Activated CD4-positive, alpha-beta T cell treated with anti-CD3 and anti-CD28 coated beads for 1 hour (primary cell): ENCODE results near the gene SMIM41.
A peak's percentile ranks its signal among the peaks of the same experiment; 100 is the strongest.

Experiments used
- DNase-seq: peaks from one replicate; pipeline ENCODE4 v3.0.0-alpha.2; 2020

SMIM41 gene

DNA sequence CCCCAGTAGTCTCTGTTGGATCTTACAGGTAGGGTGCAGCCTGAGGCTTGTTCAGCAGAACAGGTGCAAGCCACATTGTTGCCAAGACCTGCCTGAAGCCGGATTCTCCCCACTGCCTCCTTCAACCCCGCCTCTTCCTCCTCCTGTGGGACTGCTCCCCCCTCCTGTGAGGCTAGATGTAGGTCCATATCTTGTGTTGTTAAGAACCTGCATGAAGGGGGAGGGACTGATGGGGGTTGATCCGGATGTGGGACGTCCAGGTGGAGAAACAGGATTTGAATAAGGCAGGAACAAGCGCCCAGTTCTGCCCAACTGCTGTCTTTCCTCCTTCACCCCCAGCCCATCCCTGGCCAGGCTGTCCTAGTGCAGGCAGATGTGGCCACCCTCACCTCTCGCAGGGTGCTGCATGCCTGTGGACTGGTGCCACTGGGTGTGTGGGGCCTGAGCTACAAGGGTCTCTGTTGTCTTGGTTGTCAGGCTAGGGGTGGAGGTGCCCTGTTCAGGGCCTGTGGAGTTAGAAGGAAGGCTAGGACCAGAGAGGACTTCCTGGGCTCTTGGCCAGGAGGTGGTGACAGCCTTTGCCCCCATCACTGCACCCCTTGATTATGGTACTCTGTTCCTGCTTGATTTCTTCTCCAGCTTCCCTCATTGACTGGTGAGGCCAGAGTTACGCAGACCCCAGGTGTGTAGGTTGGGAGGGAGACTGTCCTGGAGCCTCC lies 26.9 kb upstream of the SMIM41 start:
- DNase-seq: peak; percentile 50

- peak; percentile 61 for DNase-seq
These were observed 25.8 kb upstream of the SMIM41 start for GRCh38 chr12:52053536-52054209.

DNA sequence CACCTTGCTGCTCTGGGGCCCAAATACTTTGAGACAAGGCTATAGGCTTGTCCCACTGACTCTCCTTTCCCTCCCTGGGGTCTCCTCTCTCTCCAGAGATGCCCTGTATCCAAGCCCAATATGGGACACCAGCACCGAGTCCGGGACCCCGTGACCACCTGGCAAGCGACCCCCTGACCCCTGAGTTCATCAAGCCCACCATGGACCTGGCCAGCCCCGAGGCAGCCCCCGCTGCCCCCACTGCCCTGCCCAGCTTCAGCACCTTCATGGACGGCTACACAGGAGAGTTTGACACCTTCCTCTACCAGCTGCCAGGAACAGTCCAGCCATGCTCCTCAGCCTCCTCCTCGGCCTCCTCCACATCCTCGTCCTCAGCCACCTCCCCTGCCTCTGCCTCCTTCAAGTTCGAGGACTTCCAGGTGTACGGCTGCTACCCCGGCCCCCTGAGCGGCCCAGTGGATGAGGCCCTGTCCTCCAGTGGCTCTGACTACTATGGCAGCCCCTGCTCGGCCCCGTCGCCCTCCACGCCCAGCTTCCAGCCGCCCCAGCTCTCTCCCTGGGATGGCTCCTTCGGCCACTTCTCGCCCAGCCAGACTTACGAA lies 25.2 kb upstream of the SMIM41 start:
- peak; percentile 60 for DNase-seq

DNA sequence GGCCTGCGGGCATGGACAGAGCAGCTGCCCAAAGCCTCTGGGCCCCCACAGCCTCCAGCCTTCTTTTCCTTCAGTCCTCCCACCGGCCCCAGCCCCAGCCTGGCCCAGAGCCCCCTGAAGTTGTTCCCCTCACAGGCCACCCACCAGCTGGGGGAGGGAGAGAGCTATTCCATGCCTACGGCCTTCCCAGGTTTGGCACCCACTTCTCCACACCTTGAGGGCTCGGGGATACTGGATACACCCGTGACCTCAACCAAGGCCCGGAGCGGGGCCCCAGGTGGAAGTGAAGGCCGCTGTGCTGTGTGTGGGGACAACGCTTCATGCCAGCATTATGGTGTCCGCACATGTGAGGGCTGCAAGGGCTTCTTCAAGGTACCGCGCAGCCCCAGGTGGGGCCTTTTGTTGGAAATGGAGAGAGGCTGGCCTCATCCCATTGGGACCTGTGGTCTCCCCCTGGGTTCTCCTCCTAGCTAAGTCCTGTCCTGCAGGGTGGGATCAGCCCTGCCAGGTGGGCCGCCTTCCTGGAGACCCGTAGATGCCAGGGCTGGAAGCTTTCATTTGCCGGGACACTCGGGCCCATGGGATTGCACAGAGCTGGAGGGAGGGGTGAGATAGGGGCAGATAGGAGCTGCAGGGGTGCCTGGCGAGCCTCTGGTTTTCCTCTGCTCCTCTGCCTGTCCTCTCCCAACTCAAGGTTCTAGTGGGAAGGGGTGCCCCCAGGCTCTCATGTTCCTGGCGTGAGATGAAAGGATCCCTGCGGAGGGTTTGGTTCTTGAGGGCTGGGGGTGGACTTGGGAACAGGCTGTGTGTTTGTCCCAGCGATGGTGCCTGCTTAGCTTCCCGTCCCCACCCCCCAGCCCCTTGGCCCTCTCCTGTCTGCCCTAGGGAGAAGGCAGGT lies 24.4 kb upstream of the SMIM41 start:
- DNase-seq: peak; percentile 52

- DNase-seq: peak; percentile 54
These were observed 23.5 kb upstream of the SMIM41 start for GRCh38 chr12:52055731-52056711.

DNA sequence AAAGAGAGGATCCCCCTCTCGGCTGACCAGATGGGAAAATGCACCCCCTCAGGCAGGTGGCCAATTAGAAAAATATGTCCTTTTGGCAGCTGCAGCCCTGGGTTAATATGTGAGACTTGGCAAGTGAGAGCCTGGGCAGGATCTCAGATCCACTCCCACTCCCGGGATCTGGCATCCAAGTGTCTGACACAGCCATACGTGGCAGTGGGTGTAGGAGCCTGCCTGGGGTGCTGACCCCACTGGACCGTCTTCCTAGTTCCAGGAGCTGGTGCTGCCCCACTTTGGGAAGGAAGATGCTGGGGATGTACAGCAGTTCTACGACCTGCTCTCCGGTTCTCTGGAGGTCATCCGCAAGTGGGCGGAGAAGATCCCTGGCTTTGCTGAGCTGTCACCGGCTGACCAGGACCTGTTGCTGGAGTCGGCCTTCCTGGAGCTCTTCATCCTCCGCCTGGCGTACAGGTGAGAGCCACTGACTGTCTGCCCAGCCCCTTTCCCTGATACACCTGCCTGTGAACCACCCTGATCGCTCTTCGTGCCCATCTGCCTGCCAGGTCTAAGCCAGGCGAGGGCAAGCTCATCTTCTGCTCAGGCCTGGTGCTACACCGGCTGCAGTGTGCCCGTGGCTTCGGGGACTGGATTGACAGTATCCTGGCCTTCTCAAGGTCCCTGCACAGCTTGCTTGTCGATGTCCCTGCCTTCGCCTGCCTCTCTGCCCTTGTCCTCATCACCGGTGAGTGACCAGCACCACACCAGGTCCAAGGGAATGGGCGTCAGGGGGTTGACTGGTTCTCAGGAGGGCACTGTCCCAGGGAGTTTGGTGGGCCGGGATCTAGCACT lies 22.5 kb upstream of the SMIM41 start:
- peak; percentile 53 for DNase-seq

GRCh38 chr12:52057638-52058576 lies 21.6 kb upstream of the SMIM41 start:
- no peak for DNase-seq

DNA sequence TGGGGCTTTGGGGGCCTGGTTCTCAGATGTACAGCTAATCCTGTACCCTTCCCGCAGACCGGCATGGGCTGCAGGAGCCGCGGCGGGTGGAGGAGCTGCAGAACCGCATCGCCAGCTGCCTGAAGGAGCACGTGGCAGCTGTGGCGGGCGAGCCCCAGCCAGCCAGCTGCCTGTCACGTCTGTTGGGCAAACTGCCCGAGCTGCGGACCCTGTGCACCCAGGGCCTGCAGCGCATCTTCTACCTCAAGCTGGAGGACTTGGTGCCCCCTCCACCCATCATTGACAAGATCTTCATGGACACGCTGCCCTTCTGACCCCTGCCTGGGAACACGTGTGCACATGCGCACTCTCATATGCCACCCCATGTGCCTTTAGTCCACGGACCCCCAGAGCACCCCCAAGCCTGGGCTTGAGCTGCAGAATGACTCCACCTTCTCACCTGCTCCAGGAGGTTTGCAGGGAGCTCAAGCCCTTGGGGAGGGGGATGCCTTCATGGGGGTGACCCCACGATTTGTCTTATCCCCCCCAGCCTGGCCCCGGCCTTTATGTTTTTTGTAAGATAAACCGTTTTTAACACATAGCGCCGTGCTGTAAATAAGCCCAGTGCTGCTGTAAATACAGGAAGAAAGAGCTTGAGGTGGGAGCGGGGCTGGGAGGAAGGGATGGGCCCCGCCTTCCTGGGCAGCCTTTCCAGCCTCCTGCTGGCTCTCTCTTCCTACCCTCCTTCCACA lies 20.7 kb upstream of the SMIM41 start:
- DNase-seq: peak; percentile 59

DNA sequence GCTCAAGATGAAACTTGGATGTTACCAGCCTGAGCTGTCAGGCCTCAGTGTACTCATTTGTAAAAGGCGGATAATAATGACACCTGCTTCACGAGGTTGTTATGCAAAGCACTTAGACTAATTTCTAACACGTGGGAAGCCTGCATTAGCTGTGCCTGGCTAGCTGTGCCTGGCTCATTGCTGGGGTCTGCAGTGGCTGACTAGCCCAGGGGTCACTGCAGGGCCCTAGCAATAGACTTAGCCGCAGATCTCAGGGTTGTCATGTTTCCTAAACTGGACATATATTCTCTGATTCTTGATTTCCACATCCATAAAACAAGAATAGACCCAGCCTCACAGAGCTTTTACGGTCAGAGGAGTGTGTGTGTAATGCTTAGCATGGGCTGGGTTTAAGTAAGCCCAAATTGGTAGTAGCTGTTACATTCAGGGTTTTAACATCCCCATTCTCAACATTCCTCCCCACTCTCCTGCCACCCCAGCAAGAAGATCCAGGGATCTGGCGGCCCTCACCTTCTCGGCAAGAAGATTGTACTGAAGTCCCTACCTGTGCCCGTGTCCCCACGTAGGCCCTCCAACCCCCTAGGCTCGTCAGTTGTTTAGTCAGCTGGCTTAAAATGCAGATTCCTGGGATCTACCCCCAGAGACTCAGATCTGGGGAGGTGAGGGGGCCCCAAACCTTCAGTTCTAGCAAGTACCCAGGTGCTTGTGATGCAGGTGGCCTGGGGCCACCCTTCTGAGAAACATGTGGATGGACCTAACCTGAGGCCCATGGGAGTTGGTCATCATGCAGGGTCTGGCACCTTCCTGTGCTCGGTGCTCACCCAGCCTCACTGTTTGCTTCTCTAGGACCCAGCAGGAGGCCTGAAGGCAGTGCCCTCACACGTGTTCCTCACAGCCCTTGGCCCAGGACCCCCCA lies 19.7 kb upstream of the SMIM41 start:
- peak; percentile 51 for DNase-seq

DNA sequence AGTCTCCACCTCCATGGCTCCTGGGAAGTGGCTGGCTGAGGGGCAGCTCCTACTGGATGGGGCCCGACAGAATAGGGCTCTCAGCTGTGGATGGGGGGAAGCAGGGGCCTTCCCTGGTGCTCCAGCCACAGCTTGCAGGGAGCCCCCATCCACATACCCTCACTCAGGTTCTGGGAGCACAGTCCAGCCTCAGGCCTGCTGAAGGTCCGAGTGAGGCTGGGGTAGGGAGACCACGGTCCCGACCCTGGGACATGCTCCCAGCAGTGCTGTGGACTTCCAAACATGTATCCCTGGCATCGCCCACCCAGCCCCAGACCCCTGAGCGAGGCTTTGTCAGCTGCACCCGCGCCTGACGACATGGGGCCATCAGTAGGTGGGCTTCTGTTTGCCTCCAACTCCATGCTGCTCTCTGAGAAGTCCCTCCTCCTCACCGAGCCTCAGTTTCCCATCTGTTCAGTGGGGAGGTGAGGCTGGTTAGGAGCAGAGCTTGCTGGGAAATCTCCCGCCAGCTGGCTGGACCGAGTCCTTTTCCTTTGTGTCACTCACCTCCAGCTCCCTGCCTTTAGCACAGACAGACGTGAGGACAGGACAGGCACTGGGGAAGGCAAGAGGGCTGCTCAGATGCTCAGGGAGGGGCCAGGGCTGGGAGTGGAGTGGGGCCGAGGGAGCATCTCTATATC lies 18.9 kb upstream of the SMIM41 start:
- DNase-seq: peak; percentile 76

DNA sequence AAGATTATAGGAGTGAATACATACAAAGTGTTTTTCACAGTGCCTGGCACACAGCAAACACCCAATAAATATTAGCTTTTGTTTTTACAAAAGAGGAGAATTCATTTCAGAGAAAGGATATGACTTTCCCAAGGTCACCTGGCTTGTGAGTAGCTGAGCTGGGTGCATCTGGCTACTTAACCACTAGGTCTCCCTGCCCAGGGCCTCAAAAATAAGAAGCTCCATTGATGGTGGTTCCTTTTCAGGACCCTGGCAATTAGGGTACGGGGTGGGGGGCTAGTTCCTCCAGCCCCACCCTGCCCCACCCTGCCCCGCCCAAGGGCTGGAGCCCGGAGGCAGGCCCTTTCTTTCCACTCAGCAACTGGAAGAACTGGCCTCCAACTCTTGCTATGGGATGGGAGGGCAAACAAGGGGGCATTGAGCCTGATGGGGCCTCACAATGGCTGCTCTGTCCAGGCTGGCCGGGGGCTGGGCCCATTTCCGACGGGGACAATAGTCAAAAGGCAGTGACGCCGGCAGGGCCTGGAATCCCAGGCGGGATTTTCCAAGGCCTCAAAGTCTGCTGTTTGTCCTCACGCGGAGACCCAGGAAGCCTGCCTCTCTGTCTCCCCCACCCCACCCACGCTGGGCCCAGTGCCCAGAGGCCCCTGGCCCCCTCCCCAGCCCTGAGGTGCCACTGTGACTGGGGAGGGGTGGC lies 17.9 kb upstream of the SMIM41 start:
- peak; percentile 48 for DNase-seq

DNA sequence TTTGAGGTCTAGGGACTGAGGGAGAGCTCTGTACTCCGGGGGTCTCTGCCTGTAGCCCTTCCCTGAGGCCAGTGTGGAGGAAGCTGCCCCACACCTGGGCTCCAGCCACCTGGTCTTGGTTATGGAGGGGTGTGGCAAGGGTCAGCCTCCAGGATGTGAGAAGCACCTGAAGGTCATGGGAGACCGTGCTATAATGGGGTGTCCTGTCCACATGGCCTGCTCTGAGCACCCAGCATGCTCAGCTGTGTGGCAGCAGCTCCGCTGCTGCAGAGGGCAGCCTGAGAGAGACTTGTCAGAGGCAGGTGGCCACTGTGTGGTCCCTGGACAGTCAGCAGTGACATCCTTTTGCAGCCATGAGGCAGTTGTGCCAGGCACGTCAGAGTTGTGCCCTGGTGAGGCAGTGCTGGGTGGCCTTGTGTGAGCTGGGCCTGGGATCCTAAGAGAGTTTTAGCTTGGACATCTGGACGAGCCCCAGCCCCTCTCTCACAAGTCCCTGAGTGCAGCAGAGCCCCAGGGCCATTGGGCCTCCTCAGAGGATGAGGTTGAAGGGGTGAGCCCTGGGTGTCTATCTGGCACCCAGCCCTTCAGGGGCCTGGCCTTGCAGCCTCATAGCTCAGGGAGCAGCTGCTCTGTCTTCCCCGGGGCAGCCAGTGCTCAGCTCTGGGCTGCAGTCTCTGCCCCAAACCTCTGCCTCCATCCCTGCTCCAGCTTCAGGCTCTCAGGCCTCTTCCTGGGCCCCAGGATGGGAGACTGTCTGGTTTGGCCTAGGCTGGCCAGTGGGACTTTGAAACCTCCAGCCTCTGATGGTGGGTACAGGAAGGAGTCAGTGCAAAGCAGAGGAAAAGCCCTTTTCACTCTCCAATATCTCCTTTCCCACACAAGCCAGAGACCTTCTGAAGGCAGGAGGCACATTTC lies 17.1 kb upstream of the SMIM41 start:
- peak; percentile 34 for DNase-seq

- DNase-seq: no peak
These were observed 16.2 kb upstream of the SMIM41 start for GRCh38 chr12:52063082-52063924.

- DNase-seq: no peak
These were observed 15.4 kb upstream of the SMIM41 start for GRCh38 chr12:52063981-52064649.
